KMS-11 (cell line): Measurements from ENCODE around the gene PACSIN1.

Experiments used
- H2AFZ ChIP-seq: fragments of 200-600 bp; sonication (generic); 2 replicates; pipeline ENCODE4 v1.6.1; 2016; ENCODE audit warnings: antibody characterized with exemption, mixed run types, low read depth
- H3K27ac ChIP-seq: fragments of 200-600 bp; sonication (generic); 2 replicates; pipeline ENCODE4 v1.6.1; 2016; ENCODE audit warnings: mild to moderate bottlenecking, mixed run types
- H3K27me3 ChIP-seq: fragments of 200-600 bp; sonication (generic); 2 replicates; pipeline ENCODE4 v1.6.1; 2017; ENCODE audit warnings: mild to moderate bottlenecking, low read depth, mixed run types, moderate library complexity; ENCODE audit not compliant: insufficient read depth
- H3K36me3 ChIP-seq: fragments of 200-600 bp; sonication (generic); 2 replicates; pipeline ENCODE4 v1.6.1; 2017; ENCODE audit warnings: mild to moderate bottlenecking, mixed run types; ENCODE audit not compliant: insufficient read depth
- H3K4me1 ChIP-seq: fragments of 200-600 bp; sonication (generic); 2 replicates; pipeline ENCODE4 v1.6.1; 2016; ENCODE audit warnings: mild to moderate bottlenecking, low read depth, mixed run types; ENCODE audit not compliant: poor library complexity, severe bottlenecking
- H3K4me2 ChIP-seq: fragments of 200-600 bp; sonication (generic); 2 replicates; pipeline ENCODE4 v1.7.0; 2016; ENCODE audit warnings: mild to moderate bottlenecking, mixed run types
- H3K4me3 ChIP-seq: fragments of 200-600 bp; sonication (generic); IDR thresholded peaks from 2 replicates; pipeline ENCODE4 v1.6.1; 2017; ENCODE audit warnings: low read depth, low read length, mixed read lengths; ENCODE audit not compliant: insufficient read depth
- H3K79me2 ChIP-seq: fragments of 200-600 bp; sonication (generic); 2 replicates; pipeline ENCODE4 v1.6.1; 2016; ENCODE audit warnings: low read depth, mixed run types; ENCODE audit not compliant: insufficient read depth
- H3K9ac ChIP-seq: fragments of 200-600 bp; sonication (generic); 2 replicates; pipeline ENCODE4 v1.6.1; 2016; ENCODE audit warnings: mild to moderate bottlenecking, mixed run types
- H4K20me1 ChIP-seq: fragments of 200-600 bp; sonication (generic); 2 replicates; pipeline ENCODE4 v1.6.1; 2016; ENCODE audit warnings: mild to moderate bottlenecking, mixed run types; ENCODE audit not compliant: insufficient read depth
- CTCF ChIP-seq: fragments of 200-600 bp; sonication (generic); conservative IDR thresholded peaks from 2 replicates; pipeline ENCODE4 v1.6.1; 2017; ENCODE audit warnings: low read depth, mild to moderate bottlenecking, antibody characterized with exemption, low read length, moderate library complexity, mixed read lengths

PACSIN1 gene

DNA sequence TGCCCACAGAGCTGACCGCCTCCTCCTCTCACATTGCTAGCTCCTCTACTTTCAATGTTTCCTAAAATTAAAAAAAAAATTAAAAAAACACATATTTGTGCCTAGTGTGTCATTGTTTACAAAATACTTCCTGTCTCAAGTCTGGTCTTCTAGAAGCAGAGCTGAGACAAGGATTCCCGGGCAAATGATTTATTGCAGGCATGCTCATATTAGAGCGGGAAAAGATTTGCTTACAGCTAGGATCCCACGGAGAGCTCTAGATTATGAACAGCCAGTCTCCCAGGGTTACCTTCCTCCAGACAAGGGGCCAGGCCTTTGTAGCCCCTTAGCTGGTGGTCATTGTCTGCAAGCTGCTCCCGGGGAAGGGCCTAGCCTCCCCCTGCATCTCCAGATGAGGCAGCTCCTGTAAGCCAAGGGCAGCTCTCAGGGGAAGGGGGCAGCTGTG lies 9.4 kb downstream of the PACSIN1 start:
- no peak for TF ChIP-seq CTCF
- H4K20me1 ChIP-seq, result no peaks in the 10 kb centered on the region
- no peaks in the 10 kb centered on the region for H3K4me1 ChIP-seq
- no peak overlapping the region for H3K4me2 ChIP-seq
- H3K9ac ChIP-seq, result no peak overlapping the region
- H3K79me2 ChIP-seq, result no peaks in the 10 kb centered on the region
- no peaks in the 10 kb centered on the region for H3K36me3 ChIP-seq
- H2AFZ ChIP-seq, result no peak overlapping the region
- no peaks in the 10 kb centered on the region for H3K27me3 ChIP-seq
- no peak overlapping the region for H3K27ac ChIP-seq
- H3K4me3 ChIP-seq, result no peak overlapping the region

GRCh38 chr6:34475767-34476328 lies 10.0 kb downstream of the PACSIN1 start:
- no peaks in the 10 kb centered on the region for H3K79me2 ChIP-seq
- no peak overlapping the region for H3K4me3 ChIP-seq
- no peak overlapping the region for H3K4me2 ChIP-seq
- no peaks in the 10 kb centered on the region for H3K36me3 ChIP-seq
- no peak overlapping the region for H2AFZ ChIP-seq
- TF ChIP-seq CTCF, result no peak
- no peak overlapping the region for H3K27ac ChIP-seq
- no peaks in the 10 kb centered on the region for H3K4me1 ChIP-seq
- H3K27me3 ChIP-seq, result no peaks in the 10 kb centered on the region
- no peak overlapping the region for H3K9ac ChIP-seq
- H4K20me1 ChIP-seq, result no peaks in the 10 kb centered on the region

DNA sequence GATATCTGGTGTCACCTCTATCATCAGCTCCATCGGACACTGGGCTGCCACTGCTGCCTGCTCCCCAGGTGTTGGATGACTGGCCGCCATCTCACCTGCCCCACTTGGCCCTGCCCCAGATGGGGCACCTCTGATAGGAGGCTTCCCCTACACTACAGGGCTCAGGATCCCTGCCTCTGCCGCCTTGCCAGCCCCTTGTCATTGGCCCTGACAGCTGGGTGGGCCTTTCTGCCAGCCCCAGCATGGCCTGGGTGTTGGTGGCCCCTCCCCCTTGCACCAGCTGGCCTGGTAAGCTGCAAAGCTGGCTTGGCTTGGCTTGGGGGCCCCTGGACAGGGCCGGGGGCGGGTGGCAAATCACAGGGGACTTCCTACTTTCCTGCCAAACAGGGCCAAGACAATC lies 10.6 kb downstream of the PACSIN1 start:
- H2AFZ ChIP-seq, result no peak overlapping the region
- H3K4me2 ChIP-seq, result no peak overlapping the region
- H3K4me3 ChIP-seq, result no peak overlapping the region
- H3K27me3 ChIP-seq, result no peaks in the 10 kb centered on the region
- H4K20me1 ChIP-seq, result no peaks in the 10 kb centered on the region
- no peaks in the 10 kb centered on the region for H3K36me3 ChIP-seq
- no peaks in the 10 kb centered on the region for H3K79me2 ChIP-seq
- H3K27ac ChIP-seq, result no peak overlapping the region
- H3K9ac ChIP-seq, result no peak overlapping the region
- no peaks in the 10 kb centered on the region for H3K4me1 ChIP-seq
- TF ChIP-seq CTCF, result no peak

GRCh38 chr6:34476921-34477320 lies 11.0 kb downstream of the PACSIN1 start:
- H3K27ac ChIP-seq, result no peak overlapping the region
- no peaks in the 10 kb centered on the region for H3K79me2 ChIP-seq
- no peak overlapping the region for H3K4me3 ChIP-seq
- H4K20me1 ChIP-seq, result no peaks in the 10 kb centered on the region
- no peaks in the 10 kb centered on the region for H3K4me1 ChIP-seq
- no peaks in the 10 kb centered on the region for H3K27me3 ChIP-seq
- no peak overlapping the region for H3K9ac ChIP-seq
- no peaks in the 10 kb centered on the region for H3K36me3 ChIP-seq
- H3K4me2 ChIP-seq, result no peak overlapping the region
- no peak for TF ChIP-seq CTCF
- H2AFZ ChIP-seq, result no peak overlapping the region
